HG03045 (cell line): ENCODE measurements around the gene EBI3.
"Not testable (repeated sequence)": the region's sequence is repeated elsewhere in the genome, so short reads cannot be mapped to it uniquely, and the experiment has no call there.

Source experiments
- ATAC-seq: cut with Tn5 transposase; IDR thresholded peaks from one replicate; pipeline ENCODE4 v1.9.1; 2021; ENCODE audit warnings: mild to moderate bottlenecking, moderate library complexity; ENCODE audit not compliant: unreplicated experiment

Gene EBI3

GRCh38 chr19:4229179-4229931 is at the start of gene EBI3:
Gene EBI3, plus strand, starts transcription at chr19:4229523. Its CDS starts 28 bp downstream, at chr19:4229551.
- ATAC-seq, result peak; percentile 61

- ATAC-seq, result no peak
These were observed 48.2 kb upstream of the EBI3 start for GRCh38 chr19:4181053-4181508.

GRCh38 chr19:4182084-4182810 is 47.1 kb upstream of the EBI3 start, which contains the start of the genes ANKRD24 and SIRT6:
Gene ANKRD24, plus strand, starts transcription at chr19:4182689. Its CDS starts 3,737 bp downstream, at chr19:4186426.
Gene SIRT6, minus strand, starts transcription at chr19:4182563. Its CDS starts 24 bp downstream, at chr19:4182539.
- peak; percentile 66 for ATAC-seq

- ATAC-seq, result no peak
These were observed 45.2 kb upstream of the EBI3 start for GRCh38 chr19:4183967-4184717.

GRCh38 chr19:4184718-4185352 is 44.5 kb upstream of the EBI3 start:
- no peak for ATAC-seq

GRCh38 chr19:4185413-4186086 is 43.8 kb upstream of the EBI3 start:
- ATAC-seq, result no peak

- no peak for ATAC-seq
These were observed 43.0 kb upstream of the EBI3 start for GRCh38 chr19:4186087-4186993.

- no peak for ATAC-seq
These were observed 41.8 kb upstream of the EBI3 start for GRCh38 chr19:4187313-4188122.

GRCh38 chr19:4189641-4190040 is 39.7 kb upstream of the EBI3 start:
- ATAC-seq, result no peak

- not testable (repeated sequence) for ATAC-seq
These were observed 36.8 kb upstream of the EBI3 start for GRCh38 chr19:4192537-4192936.

- ATAC-seq, result no peak
These were observed 35.0 kb upstream of the EBI3 start for GRCh38 chr19:4194353-4194752.

GRCh38 chr19:4196009-4196408 is 33.3 kb upstream of the EBI3 start:
- ATAC-seq, result no peak

- ATAC-seq, result no peak
These were observed 32.7 kb upstream of the EBI3 start for GRCh38 chr19:4196587-4197148.

- ATAC-seq, result no peak
These were observed 32.1 kb upstream of the EBI3 start for GRCh38 chr19:4197228-4197624.

GRCh38 chr19:4197625-4198466 is 31.5 kb upstream of the EBI3 start:
- ATAC-seq, result no peak

- no peak for ATAC-seq
These were observed 30.7 kb upstream of the EBI3 start for GRCh38 chr19:4198467-4199126.
